ENCODE data around the gene SLC26A1. TPM values are rescaled to one million over a fixed set of nuclear protein-coding genes. Genes with fewer than 3 reads are reported as not detected.

Gene SLC26A1
- total RNA-seq, 1 experiment from 2014 or later, result 0.85 TPM

DNA sequence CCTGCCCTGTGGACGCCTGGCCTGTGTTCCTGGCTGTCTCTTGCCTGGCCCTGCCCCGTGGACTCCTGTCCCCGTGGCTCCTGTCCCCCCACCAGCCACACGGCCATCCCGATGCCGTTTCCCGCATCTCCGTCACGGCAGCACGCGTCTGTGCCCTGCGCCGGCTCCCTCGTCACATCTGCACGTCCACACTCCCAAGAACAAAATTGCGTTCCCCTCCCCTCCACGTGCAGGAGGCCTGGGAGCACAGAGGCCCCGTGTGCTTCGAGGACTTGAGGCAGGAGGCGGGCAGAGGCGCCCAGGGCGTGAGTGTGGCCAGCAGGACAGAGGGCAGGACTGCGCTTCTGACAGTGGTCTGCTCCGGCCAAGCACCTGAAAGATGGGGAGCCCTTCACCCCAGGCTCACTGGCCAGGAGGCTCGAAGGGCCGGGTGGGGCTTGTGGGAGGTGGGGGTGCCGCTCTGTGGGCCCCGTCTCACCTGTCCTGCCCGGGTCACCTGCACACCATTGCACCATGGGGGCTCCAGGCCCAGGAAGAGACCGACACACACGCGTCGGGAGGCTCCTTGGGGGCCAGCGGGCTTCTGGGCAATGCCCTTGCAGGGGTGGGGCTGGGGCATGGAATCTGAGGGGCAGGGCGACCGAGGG lies 35.5 kb upstream of the SLC26A1 start:
- ChIA-PET CTCF (no interaction called here), POLR2A (no interaction called here)
- Mint-ChIP-seq H3K27me3 (ENCODE audit: low read depth) (no peaks in the 10 kb centered on the region), H3K4me3 (no peak overlapping the region), H3K9me3 (no peaks in the 10 kb centered on the region), H3K4me1 (no peaks in the 10 kb centered on the region; the same call in 1 of the 2 replicates), H3K36me3 (peaks cover 12% of the 10 kb centered on the region), H3K27ac (no peak overlapping the region)
- ATAC-seq, result no peak
- no peak for DNase-seq (ENCODE audit: low spot score)
- TF ChIP-seq NR3C1 (CRISPR knock-in tag; conservative IDR thresholded peaks at IDR 0.05; ENCODE audit: low read depth) (no peak), SMAD4 (CRISPR knock-in tag; IDR thresholded peaks at IDR 0.05) (no peak), JAZF1 (CRISPR knock-in tag; IDR thresholded peaks at IDR 0.05) (no peak), ZNF423 (CRISPR knock-in tag; IDR thresholded peaks at IDR 0.05) (no peak), TP53 (CRISPR knock-in tag; IDR thresholded peaks at IDR 0.05) (no peak), SOX15 (CRISPR knock-in tag; IDR thresholded peaks at IDR 0.05) (no peak)
- TF ChIP-seq, protein P1, sequence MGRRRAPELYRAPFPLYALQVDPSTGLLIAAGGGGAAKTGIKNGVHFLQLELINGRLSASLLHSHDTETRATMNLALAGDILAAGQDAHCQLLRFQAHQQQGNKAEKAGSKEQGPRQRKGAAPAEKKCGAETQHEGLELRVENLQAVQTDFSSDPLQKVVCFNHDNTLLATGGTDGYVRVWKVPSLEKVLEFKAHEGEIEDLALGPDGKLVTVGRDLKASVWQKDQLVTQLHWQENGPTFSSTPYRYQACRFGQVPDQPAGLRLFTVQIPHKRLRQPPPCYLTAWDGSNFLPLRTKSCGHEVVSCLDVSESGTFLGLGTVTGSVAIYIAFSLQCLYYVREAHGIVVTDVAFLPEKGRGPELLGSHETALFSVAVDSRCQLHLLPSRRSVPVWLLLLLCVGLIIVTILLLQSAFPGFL (CRISPR knock-in tag; IDR thresholded peaks at IDR 0.05; ENCODE audit: borderline replicate concordance), result no peak
- TF ChIP-seq, protein P2, sequence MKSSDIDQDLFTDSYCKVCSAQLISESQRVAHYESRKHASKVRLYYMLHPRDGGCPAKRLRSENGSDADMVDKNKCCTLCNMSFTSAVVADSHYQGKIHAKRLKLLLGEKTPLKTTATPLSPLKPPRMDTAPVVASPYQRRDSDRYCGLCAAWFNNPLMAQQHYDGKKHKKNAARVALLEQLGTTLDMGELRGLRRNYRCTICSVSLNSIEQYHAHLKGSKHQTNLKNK (CRISPR knock-in tag; IDR thresholded peaks at IDR 0.05), result no peak
- TF ChIP-seq, protein P3, sequence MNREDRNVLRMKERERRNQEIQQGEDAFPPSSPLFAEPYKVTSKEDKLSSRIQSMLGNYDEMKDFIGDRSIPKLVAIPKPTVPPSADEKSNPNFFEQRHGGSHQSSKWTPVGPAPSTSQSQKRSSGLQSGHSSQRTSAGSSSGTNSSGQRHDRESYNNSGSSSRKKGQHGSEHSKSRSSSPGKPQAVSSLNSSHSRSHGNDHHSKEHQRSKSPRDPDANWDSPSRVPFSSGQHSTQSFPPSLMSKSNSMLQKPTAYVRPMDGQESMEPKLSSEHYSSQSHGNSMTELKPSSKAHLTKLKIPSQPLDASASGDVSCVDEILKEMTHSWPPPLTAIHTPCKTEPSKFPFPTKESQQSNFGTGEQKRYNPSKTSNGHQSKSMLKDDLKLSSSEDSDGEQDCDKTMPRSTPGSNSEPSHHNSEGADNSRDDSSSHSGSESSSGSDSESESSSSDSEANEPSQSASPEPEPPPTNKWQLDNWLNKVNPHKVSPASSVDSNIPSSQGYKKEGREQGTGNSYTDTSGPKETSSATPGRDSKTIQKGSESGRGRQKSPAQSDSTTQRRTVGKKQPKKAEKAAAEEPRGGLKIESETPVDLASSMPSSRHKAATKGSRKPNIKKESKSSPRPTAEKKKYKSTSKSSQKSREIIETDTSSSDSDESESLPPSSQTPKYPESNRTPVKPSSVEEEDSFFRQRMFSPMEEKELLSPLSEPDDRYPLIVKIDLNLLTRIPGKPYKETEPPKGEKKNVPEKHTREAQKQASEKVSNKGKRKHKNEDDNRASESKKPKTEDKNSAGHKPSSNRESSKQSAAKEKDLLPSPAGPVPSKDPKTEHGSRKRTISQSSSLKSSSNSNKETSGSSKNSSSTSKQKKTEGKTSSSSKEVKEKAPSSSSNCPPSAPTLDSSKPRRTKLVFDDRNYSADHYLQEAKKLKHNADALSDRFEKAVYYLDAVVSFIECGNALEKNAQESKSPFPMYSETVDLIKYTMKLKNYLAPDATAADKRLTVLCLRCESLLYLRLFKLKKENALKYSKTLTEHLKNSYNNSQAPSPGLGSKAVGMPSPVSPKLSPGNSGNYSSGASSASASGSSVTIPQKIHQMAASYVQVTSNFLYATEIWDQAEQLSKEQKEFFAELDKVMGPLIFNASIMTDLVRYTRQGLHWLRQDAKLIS (CRISPR knock-in tag; IDR thresholded peaks at IDR 0.05; ENCODE audit: borderline replicate concordance), result no peak
- TF ChIP-seq, protein P4, sequence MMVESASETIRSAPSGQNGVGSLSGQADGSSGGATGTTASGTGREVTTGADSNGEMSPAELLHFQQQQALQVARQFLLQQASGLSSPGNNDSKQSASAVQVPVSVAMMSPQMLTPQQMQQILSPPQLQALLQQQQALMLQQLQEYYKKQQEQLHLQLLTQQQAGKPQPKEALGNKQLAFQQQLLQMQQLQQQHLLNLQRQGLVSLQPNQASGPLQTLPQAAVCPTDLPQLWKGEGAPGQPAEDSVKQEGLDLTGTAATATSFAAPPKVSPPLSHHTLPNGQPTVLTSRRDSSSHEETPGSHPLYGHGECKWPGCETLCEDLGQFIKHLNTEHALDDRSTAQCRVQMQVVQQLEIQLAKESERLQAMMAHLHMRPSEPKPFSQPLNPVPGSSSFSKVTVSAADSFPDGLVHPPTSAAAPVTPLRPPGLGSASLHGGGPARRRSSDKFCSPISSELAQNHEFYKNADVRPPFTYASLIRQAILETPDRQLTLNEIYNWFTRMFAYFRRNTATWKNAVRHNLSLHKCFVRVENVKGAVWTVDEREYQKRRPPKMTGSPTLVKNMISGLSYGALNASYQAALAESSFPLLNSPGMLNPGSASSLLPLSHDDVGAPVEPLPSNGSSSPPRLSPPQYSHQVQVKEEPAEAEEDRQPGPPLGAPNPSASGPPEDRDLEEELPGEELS (CRISPR knock-in tag; IDR thresholded peaks at IDR 0.05), result no peak
- TF ChIP-seq, protein P5, sequence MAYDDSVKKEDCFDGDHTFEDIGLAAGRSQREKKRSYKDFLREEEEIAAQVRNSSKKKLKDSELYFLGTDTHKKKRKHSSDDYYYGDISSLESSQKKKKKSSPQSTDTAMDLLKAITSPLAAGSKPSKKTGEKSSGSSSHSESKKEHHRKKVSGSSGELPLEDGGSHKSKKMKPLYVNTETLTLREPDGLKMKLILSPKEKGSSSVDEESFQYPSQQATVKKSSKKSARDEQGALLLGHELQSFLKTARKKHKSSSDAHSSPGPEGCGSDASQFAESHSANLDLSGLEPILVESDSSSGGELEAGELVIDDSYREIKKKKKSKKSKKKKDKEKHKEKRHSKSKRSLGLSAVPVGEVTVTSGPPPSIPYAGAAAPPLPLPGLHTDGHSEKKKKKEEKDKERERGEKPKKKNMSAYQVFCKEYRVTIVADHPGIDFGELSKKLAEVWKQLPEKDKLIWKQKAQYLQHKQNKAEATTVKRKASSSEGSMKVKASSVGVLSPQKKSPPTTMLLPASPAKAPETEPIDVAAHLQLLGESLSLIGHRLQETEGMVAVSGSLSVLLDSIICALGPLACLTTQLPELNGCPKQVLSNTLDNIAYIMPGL (CRISPR knock-in tag; IDR thresholded peaks at IDR 0.05), result no peak

DNA sequence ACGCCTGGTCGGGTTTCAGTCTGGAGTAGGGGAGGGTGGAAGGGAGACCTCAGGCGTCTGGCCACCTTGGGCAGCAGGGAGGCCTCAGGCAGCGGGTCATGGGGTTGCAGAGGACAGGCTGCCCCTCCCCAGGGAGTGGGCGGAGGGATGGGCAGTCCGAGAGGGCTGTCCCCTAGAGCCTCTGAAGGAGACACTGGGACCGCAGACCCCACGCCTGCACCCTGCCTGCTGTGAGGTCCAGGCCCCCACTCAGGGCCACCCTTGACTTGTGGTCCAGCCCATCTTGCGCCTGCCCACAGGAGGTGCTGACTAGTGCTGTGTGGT lies 34.7 kb upstream of the SLC26A1 start:
- CTCF ChIA-PET, result interaction anchor here (1.3 kb wide), 1 partner anchor 23 kb away, joined by 3 read pairs; no protein-coding TSS in a partner anchor
- no peak for DNase-seq (ENCODE audit: low spot score)
- H3K27ac Mint-ChIP-seq, result no peak overlapping the region
- H3K4me1 Mint-ChIP-seq, result no peaks in the 10 kb centered on the region; the same call in 1 of the 2 replicates
- H3K36me3 Mint-ChIP-seq, result peaks cover 12% of the 10 kb centered on the region
- POLR2A ChIA-PET, result no interaction called here
- no peak for ATAC-seq
- H3K9me3 Mint-ChIP-seq, result no peaks in the 10 kb centered on the region
- no peak overlapping the region for H3K4me3 Mint-ChIP-seq
- no peaks in the 10 kb centered on the region for H3K27me3 Mint-ChIP-seq (ENCODE audit: low read depth)
- no peak for TF ChIP-seq HMGA2 (CRISPR knock-in tag; IDR thresholded peaks at IDR 0.05)
- TF ChIP-seq OVOL2 (CRISPR knock-in tag; IDR thresholded peaks at IDR 0.05; ENCODE audit: borderline replicate concordance), result no peak
- no peak for TF ChIP-seq RELA (CRISPR knock-in tag; IDR thresholded peaks at IDR 0.05; ENCODE audit: borderline replicate concordance)
- TF ChIP-seq TP53 (CRISPR knock-in tag; IDR thresholded peaks at IDR 0.05), result no peak
- no peak for TF ChIP-seq SP1 (CRISPR knock-in tag; conservative IDR thresholded peaks at IDR 0.05)
- TF ChIP-seq ZBTB21 (CRISPR knock-in tag; IDR thresholded peaks at IDR 0.05; ENCODE audit: borderline replicate concordance), result no peak
- no peak for TF ChIP-seq CREM (CRISPR knock-in tag; IDR thresholded peaks at IDR 0.05)
- TF ChIP-seq, protein P6, sequence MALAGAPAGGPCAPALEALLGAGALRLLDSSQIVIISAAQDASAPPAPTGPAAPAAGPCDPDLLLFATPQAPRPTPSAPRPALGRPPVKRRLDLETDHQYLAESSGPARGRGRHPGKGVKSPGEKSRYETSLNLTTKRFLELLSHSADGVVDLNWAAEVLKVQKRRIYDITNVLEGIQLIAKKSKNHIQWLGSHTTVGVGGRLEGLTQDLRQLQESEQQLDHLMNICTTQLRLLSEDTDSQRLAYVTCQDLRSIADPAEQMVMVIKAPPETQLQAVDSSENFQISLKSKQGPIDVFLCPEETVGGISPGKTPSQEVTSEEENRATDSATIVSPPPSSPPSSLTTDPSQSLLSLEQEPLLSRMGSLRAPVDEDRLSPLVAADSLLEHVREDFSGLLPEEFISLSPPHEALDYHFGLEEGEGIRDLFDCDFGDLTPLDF (CRISPR knock-in tag; IDR thresholded peaks at IDR 0.05), result no peak
- TF ChIP-seq, protein P7, sequence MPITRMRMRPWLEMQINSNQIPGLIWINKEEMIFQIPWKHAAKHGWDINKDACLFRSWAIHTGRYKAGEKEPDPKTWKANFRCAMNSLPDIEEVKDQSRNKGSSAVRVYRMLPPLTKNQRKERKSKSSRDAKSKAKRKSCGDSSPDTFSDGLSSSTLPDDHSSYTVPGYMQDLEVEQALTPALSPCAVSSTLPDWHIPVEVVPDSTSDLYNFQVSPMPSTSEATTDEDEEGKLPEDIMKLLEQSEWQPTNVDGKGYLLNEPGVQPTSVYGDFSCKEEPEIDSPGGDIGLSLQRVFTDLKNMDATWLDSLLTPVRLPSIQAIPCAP (CRISPR knock-in tag; IDR thresholded peaks at IDR 0.05), result no peak
- no peak for TF ChIP-seq JUN (CRISPR knock-in tag; IDR thresholded peaks at IDR 0.05)
- TF ChIP-seq TEAD4 (CRISPR knock-in tag; IDR thresholded peaks at IDR 0.05), result no peak
- TF ChIP-seq ZNF671 (CRISPR knock-in tag; IDR thresholded peaks at IDR 0.05), result no peak
